HG03045 (cell line): Measurements from ENCODE around the gene NARS2.
"Not testable (repeated sequence)": the region's sequence is repeated elsewhere in the genome, so short reads cannot be mapped to it uniquely, and the experiment has no call there.

Experiments used
- ATAC-seq: cut with Tn5 transposase; IDR thresholded peaks from one replicate; pipeline ENCODE4 v1.9.1; 2021; ENCODE audit warnings: mild to moderate bottlenecking, moderate library complexity; ENCODE audit not compliant: unreplicated experiment

The NARS2 gene

GRCh38 chr11:78574386-78575381, at the start of gene NARS2:
TSS of gene NARS2 (minus strand) at chr11:78574864. CDS start at chr11:78574488, 376 bp downstream.
- ATAC-seq = peak; percentile 97

GRCh38 chr11:78622666-78623065, 48.0 kb upstream of the NARS2 start:
- no peak for ATAC-seq

- ATAC-seq = no peak
These were observed 45.5 kb upstream of the NARS2 start for GRCh38 chr11:78620159-78620558.

GRCh38 chr11:78615724-78616123, 41.1 kb upstream of the NARS2 start:
- no peak for ATAC-seq

- no peak for ATAC-seq
These were observed 38.7 kb upstream of the NARS2 start for GRCh38 chr11:78613378-78613813.

GRCh38 chr11:78612721-78613377, 38.2 kb upstream of the NARS2 start:
- no peak for ATAC-seq

- ATAC-seq = not testable (repeated sequence)
These were observed 34.7 kb upstream of the NARS2 start for GRCh38 chr11:78609321-78609720.

- ATAC-seq = no peak
These were observed 33.0 kb upstream of the NARS2 start for GRCh38 chr11:78607696-78608095.

- ATAC-seq = no peak
These were observed 32.0 kb upstream of the NARS2 start for GRCh38 chr11:78606667-78607066.

GRCh38 chr11:78605296-78605695, 30.6 kb upstream of the NARS2 start:
- ATAC-seq = no peak

- ATAC-seq = no peak
These were observed 29.1 kb upstream of the NARS2 start for GRCh38 chr11:78603792-78604191.

GRCh38 chr11:78602771-78603170, 28.1 kb upstream of the NARS2 start:
- not testable (repeated sequence) for ATAC-seq

GRCh38 chr11:78601066-78601465, 26.4 kb upstream of the NARS2 start:
- ATAC-seq = not testable (repeated sequence)

- not testable (repeated sequence) for ATAC-seq
These were observed 22.9 kb upstream of the NARS2 start for GRCh38 chr11:78597579-78597978.

- no peak for ATAC-seq
These were observed 20.9 kb upstream of the NARS2 start for GRCh38 chr11:78595436-78596130.

GRCh38 chr11:78594814-78595213, 20.1 kb upstream of the NARS2 start:
- ATAC-seq = no peak

- no peak for ATAC-seq
These were observed 13.9 kb upstream of the NARS2 start for GRCh38 chr11:78588517-78588916.

- no peak for ATAC-seq
These were observed 12.8 kb upstream of the NARS2 start for GRCh38 chr11:78587446-78587845.

GRCh38 chr11:78586452-78587046, 11.9 kb upstream of the NARS2 start:
- ATAC-seq = no peak

- ATAC-seq = no peak
These were observed 9.2 kb upstream of the NARS2 start for GRCh38 chr11:78583889-78584288.

- no peak for ATAC-seq
These were observed 2.8 kb upstream of the NARS2 start for GRCh38 chr11:78577495-78577894.
